Cardiac fibroblast (primary cell): ENCODE measurements around the gene ABCC8.

Experiments
- DNase-seq, 2 donors: peaks; one replicate each; pipeline versions ENCODE4 v3.0.0 to v3.0.0-alpha.2; 2010; ENCODE audit warnings: low read depth in 2 of 2
- H3K4me3 ChIP-seq, 2 donors: replicated peaks in 1 of 2; 1 replicate in 1 of 2; 2 replicates in 1 of 2; pipeline ENCODE4 v1.5.1; 2011; ENCODE audit warnings: low read depth in 2 of 2, low read length in 2 of 2, mild to moderate bottlenecking in 2 of 2, moderate library complexity in 1 of 2
- CTCF ChIP-seq: IDR thresholded peaks from one replicate; pipeline ENCODE4 v1.5.1; 2011; ENCODE audit warnings: low read depth, mild to moderate bottlenecking, low read length, inconsistent platforms

The ABCC8 gene

GRCh38 chr11:17415523-17416104 lies 61.0 kb downstream of the ABCC8 start:
- no peak for TF ChIP-seq CTCF
- no peak overlapping the region for H3K4me3 ChIP-seq
- no peak for DNase-seq

GRCh38 chr11:17414992-17415391 lies 61.7 kb downstream of the ABCC8 start:
- DNase-seq: no peak
- no peak for TF ChIP-seq CTCF
- H3K4me3 ChIP-seq: no peak overlapping the region

GRCh38 chr11:17414317-17414737 lies 62.3 kb downstream of the ABCC8 start:
- no peak for DNase-seq

GRCh38 chr11:17413414-17414316 lies 63.0 kb downstream of the ABCC8 start:
- H3K4me3 ChIP-seq: no peak overlapping the region
- no peak for DNase-seq
- TF ChIP-seq CTCF: no peak

More at GRCh38 chr11:17414317-17414737, 62.3 kb downstream of the ABCC8 start:
- H3K4me3 ChIP-seq: no peak overlapping the region
- TF ChIP-seq CTCF: no peak

GRCh38 chr11:17412488-17413180 lies 64.0 kb downstream of the ABCC8 start:
- H3K4me3 ChIP-seq: no peak overlapping the region
- no peak for TF ChIP-seq CTCF
- no peak for DNase-seq

GRCh38 chr11:17411418-17411817 lies 65.2 kb downstream of the ABCC8 start:
- no peak for DNase-seq
- no peak for TF ChIP-seq CTCF
- no peak overlapping the region for H3K4me3 ChIP-seq
